Dedifferentiated amniotic fluid mesenchymal stem cell (primary cell): ENCODE results near the gene GRM7.

Experiments
- DNase-seq: peaks from one replicate; pipeline ENCODE4 v3.0.0-alpha.2; 2016; ENCODE audit errors: extremely low spot score

Gene GRM7

GRCh38 chr3:7504886-7505775 is 644.2 kb downstream of the GRM7 start:
- no peak for DNase-seq

- no peak for DNase-seq
Observed at GRCh38 chr3:7506606-7507180, 645.8 kb downstream of the GRM7 start.

GRCh38 chr3:7508821-7509220 is 647.9 kb downstream of the GRM7 start:
- DNase-seq: no peak

GRCh38 chr3:7512048-7512447 is 651.1 kb downstream of the GRM7 start:
- no peak for DNase-seq

GRCh38 chr3:7518026-7518425 is 657.1 kb downstream of the GRM7 start:
- no peak for DNase-seq

GRCh38 chr3:7518456-7518855 is 657.5 kb downstream of the GRM7 start:
- DNase-seq: no peak

- no peak for DNase-seq
Observed at GRCh38 chr3:7520059-7520458, 659.1 kb downstream of the GRM7 start.

GRCh38 chr3:7520593-7520992 is 659.7 kb downstream of the GRM7 start:
- no peak for DNase-seq

- DNase-seq: no peak
Observed at GRCh38 chr3:7536510-7536909, 675.6 kb downstream of the GRM7 start.

GRCh38 chr3:7536921-7537320 is 676.0 kb downstream of the GRM7 start:
- DNase-seq: no peak

GRCh38 chr3:7543294-7543880 is 682.5 kb downstream of the GRM7 start:
- no peak for DNase-seq

- DNase-seq: no peak
Observed at GRCh38 chr3:7545334-7545733, 684.4 kb downstream of the GRM7 start.

GRCh38 chr3:7546253-7546652 is 685.3 kb downstream of the GRM7 start:
- DNase-seq: no peak

- no peak for DNase-seq
Observed at GRCh38 chr3:7547826-7548225, 686.9 kb downstream of the GRM7 start.

GRCh38 chr3:7562892-7563291 is 702.0 kb downstream of the GRM7 start:
- DNase-seq: no peak

GRCh38 chr3:7565574-7565973 is 704.7 kb downstream of the GRM7 start:
- DNase-seq: no peak

GRCh38 chr3:7567160-7567559 is 706.2 kb downstream of the GRM7 start:
- DNase-seq: no peak

GRCh38 chr3:7568526-7569184 is 707.7 kb downstream of the GRM7 start:
- DNase-seq: no peak

GRCh38 chr3:7573330-7573729 is 712.4 kb downstream of the GRM7 start:
- DNase-seq: no peak

- no peak for DNase-seq
Observed at GRCh38 chr3:7574435-7574834, 713.5 kb downstream of the GRM7 start.

- no peak for DNase-seq
Observed at GRCh38 chr3:7576071-7576470, 715.2 kb downstream of the GRM7 start.

- DNase-seq: no peak
Observed at GRCh38 chr3:7576506-7576905, 715.6 kb downstream of the GRM7 start.

- no peak for DNase-seq
Observed at GRCh38 chr3:7577513-7577912, 716.6 kb downstream of the GRM7 start.
